Transverse colon (tissue), 4 donors: ENCODE results near the gene ASTE1. TPM values are rescaled to one million over a fixed set of nuclear protein-coding genes. Genes with fewer than 3 reads are reported as not detected.
"Not testable (repeated sequence)": the region's sequence is repeated elsewhere in the genome, so short reads cannot be mapped to it uniquely, and the experiment has no call there.

ENCODE experiments used
- DNase-seq: peaks from one replicate; pipeline ENCODE4 v3.0.0-alpha.2; 2019
- H3K27ac ChIP-seq, 4 donors: fragments of 200-600 bp; sonication (generic); 2 replicates each; pipeline ENCODE4 v1.5.1; 2016 to 2018; ENCODE audit warnings: inconsistent platforms in 4 of 4
- H3K27me3 ChIP-seq: fragments of 200-600 bp; sonication (generic); 2 replicates; pipeline ENCODE4 v1.5.1; 2017; ENCODE audit warnings: inconsistent platforms
- H3K36me3 ChIP-seq, 4 donors: fragments of 200-600 bp; sonication (generic); 2 replicates each; pipeline ENCODE4 v1.5.1; 2017 to 2019; ENCODE audit warnings: inconsistent platforms in 4 of 4
- H3K4me1 ChIP-seq, 4 donors: fragments of 200-600 bp; sonication (generic); 2 replicates each; pipeline ENCODE4 v1.5.1; 2017 to 2020; ENCODE audit warnings: inconsistent platforms in 4 of 4
- H3K4me3 ChIP-seq, 4 donors: fragments of 200-600 bp; sonication (generic); 1 replicate in 1 of 4; 2 replicates in 3 of 4; pipeline versions ENCODE4 v1.5.1 to v1.6.1; 2017 to 2019; ENCODE audit warnings: inconsistent platforms in 4 of 4
- H3K9me3 ChIP-seq, 2 donors: fragments of 200-600 bp; sonication (generic); 2 replicates each; pipeline ENCODE4 v1.5.1; 2017 to 2019; ENCODE audit warnings: inconsistent platforms in 2 of 2
- EP300 ChIP-seq: sonication (generic); formaldehyde crosslinking; IDR thresholded peaks from one replicate; pipeline ENCODE4 v1.6.1; 2017; ENCODE audit warnings: antibody characterized with exemption, low read depth
- POLR2A ChIP-seq: fragments of 450-650 bp; IDR thresholded peaks from one replicate; pipeline ENCODE4 v1.6.1; 2016; ENCODE audit warnings: antibody characterized with exemption, mild to moderate bottlenecking, moderate library complexity
- POLR2AphosphoS5 ChIP-seq, 3 donors: sonication (generic); formaldehyde crosslinking; IDR thresholded peaks; one replicate each; pipeline ENCODE4 v1.6.1; 2016; ENCODE audit warnings: antibody characterized with exemption in 3 of 3
- WGBS, 2 donors: methylation state at CpG; one replicate each; pipeline ENCODE4 v1.1.5; 2018; ENCODE audit warnings: low coverage in 1 of 2; 5-methylcytosine and 5-hydroxymethylcytosine counted together
- in situ Hi-C, 4 donors: fragments of 200-750 bp; cut with MboI; loops; one replicate each; pipeline versions ENCODE4 v1.15.0 to v1.15.1; 2017; ENCODE audit warnings: low sequenced_read_pairs in 3 of 4, low pct_ligation_motif_present in 1 of 4, low pct_unique_long_range_greater_than_20kb in 1 of 4
- intact Hi-C: fragments of 100-400 bp; cut with DNase I; formaldehyde crosslinking; loops from one replicate; pipeline ENCODE4 v1.15.1; 2023; ENCODE audit warnings: low total_unique reads
- total RNA-seq, 4 donors: library from RNA; depleted of rRNA; stranded (reverse); fragments of >200 nt; gene quantifications; one replicate each; pipeline ENCODE4 v1.1.0, GENCODE V29; 2016
- TF ChIP-seq, protein P1 (sequence below), 5 experiments: fragments of 200-600 bp in 3 of 5; fragments of 450-650 bp in 2 of 5; sonication (generic) in 3 of 5; IDR thresholded peaks; 1 replicate in 2 of 5; 2 replicates in 3 of 5; pipeline ENCODE4 v1.5.1; 2016 to 2017; ENCODE audit warnings: antibody characterized with exemption in 5 of 5, inconsistent platforms in 3 of 5, mild to moderate bottlenecking in 2 of 5, moderate library complexity in 1 of 5

The ASTE1 gene
- total RNA-seq, 4 donors from 2014 or later = 3.0 to 16.4 (median 7.7) TPM

DNA sequence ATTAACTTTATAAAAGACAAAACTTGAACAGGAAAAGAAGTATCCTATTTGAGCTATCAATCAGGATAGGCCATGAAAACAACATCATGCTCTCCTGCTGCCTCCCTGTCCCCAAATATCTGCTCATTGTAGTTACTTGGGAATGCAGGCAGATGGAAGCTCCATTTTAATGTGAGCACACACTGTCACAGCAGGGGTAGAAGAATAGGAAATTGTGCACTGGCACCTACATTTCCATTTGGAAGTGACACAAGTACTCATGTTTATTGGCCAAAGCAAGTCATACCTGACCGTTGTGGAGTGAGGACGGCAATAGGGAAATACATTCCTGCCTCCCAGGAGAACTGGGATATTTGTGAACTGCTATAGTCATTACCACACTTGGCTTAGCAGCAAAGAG, 52.4 kb downstream of the ASTE1 start:
- peaks cover 0 to 16% (median 4%) of the 10 kb centered on the region in 4 donors for H3K36me3 ChIP-seq
- no peaks in the 10 kb centered on the region for H3K4me1 ChIP-seq
- TF ChIP-seq EP300 (no peak), POLR2AphosphoS5 (IDR thresholded peaks at IDR 0.05) (no peak), POLR2A (no peak)
- TF ChIP-seq, protein P1, sequence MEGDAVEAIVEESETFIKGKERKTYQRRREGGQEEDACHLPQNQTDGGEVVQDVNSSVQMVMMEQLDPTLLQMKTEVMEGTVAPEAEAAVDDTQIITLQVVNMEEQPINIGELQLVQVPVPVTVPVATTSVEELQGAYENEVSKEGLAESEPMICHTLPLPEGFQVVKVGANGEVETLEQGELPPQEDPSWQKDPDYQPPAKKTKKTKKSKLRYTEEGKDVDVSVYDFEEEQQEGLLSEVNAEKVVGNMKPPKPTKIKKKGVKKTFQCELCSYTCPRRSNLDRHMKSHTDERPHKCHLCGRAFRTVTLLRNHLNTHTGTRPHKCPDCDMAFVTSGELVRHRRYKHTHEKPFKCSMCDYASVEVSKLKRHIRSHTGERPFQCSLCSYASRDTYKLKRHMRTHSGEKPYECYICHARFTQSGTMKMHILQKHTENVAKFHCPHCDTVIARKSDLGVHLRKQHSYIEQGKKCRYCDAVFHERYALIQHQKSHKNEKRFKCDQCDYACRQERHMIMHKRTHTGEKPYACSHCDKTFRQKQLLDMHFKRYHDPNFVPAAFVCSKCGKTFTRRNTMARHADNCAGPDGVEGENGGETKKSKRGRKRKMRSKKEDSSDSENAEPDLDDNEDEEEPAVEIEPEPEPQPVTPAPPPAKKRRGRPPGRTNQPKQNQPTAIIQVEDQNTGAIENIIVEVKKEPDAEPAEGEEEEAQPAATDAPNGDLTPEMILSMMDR (IDR thresholded peaks at IDR 0.05) = no peak
- in situ Hi-C loops (no loop called here), intact Hi-C loops (no loop called here)
- no peak overlapping the region for H3K4me3 ChIP-seq
- no peaks in the 10 kb centered on the region for H3K27me3 ChIP-seq
- no peaks in the 10 kb centered on the region for H3K9me3 ChIP-seq
- WGBS, 2 donors = 71 to 78% methylated on average over 2 of the region's 2 CpGs
- H3K27ac ChIP-seq = no peak overlapping the region
- no peak for DNase-seq

GRCh38 chr3:130973406-130973805, 53.2 kb downstream of the ASTE1 start:
- no peak overlapping the region for H3K4me3 ChIP-seq
- DNase-seq = no peak
- TF ChIP-seq, protein P1 (IDR thresholded peaks at IDR 0.05) = no peak
- TF ChIP-seq EP300 (no peak), POLR2AphosphoS5 (IDR thresholded peaks at IDR 0.05) (no peak)
- no peak overlapping the region for H3K27ac ChIP-seq
- H3K36me3 ChIP-seq = peaks cover 0 to 16% (median 4%) of the 10 kb centered on the region in 4 donors
- H3K4me1 ChIP-seq = no peaks in the 10 kb centered on the region
- in situ Hi-C loops (no loop called here), intact Hi-C loops (no loop called here)
- 89 to 92% methylated on average over 5 of the region's 5 CpGs for WGBS, 2 donors
- H3K9me3 ChIP-seq = no peaks in the 10 kb centered on the region
- no peaks in the 10 kb centered on the region for H3K27me3 ChIP-seq

DNA sequence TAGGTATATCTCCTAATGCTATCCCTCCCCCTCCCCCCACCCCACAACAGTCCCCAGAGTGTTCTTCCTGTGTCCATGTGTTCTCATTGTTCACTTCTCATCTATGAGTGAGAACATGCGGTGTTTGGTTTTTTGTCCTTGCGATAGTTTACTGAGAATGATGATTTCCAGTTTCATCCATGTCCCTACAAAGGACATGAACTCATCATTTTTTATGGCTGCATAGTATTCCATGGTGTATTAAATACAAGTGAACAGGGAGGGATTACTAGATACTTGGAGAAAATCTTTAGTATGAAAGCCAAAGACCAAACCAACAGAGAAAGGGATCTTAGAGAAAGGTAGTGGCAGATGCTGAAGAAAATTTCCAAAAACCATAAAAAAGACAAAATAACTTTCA, 54.0 kb downstream of the ASTE1 start:
- H3K4me1 ChIP-seq, H3K9me3 ChIP-seq, intact Hi-C loops, in situ Hi-C loops, DNase-seq, H3K27me3 ChIP-seq, H3K27ac ChIP-seq, H3K4me3 ChIP-seq: not testable (repeated sequence)
- H3K36me3 ChIP-seq = peaks cover 0 to 20% (median 4%) of the 10 kb centered on the region in 4 donors
- 100% methylated on average over 2 of the region's 2 CpGs; no CpG with 5 or more reads in 1 of the 2 donors for WGBS, 2 donors

- in situ Hi-C loops = no loop called here
- intact Hi-C loops = no loop called here
Measured at GRCh38 chr3:130971208-130971607, 55.4 kb downstream of the ASTE1 start.

GRCh38 chr3:130969621-130970020, 57.0 kb downstream of the ASTE1 start:
- 95 to 99% methylated on average over 2 of the region's 2 CpGs for WGBS, 2 donors
- Histone ChIP-seq H3K4me1 (no peaks in the 10 kb centered on the region), H3K9me3 (no peaks in the 10 kb centered on the region), H3K27me3 (no peaks in the 10 kb centered on the region), H3K4me3 (no peak overlapping the region), H3K27ac (no peak overlapping the region), H3K36me3 (peaks cover 0 to 34% (median 5%) of the 10 kb centered on the region in 4 donors)
- DNase-seq = no peak
- no peak for TF ChIP-seq POLR2AphosphoS5 (IDR thresholded peaks at IDR 0.05)
- in situ Hi-C loops (no loop called here), intact Hi-C loops (no loop called here)

More at GRCh38 chr3:130971208-130971607, 55.4 kb downstream of the ASTE1 start:
- H3K36me3 ChIP-seq = peaks cover 0 to 25% (median 5%) of the 10 kb centered on the region in 4 donors
- TF ChIP-seq, protein P1 (IDR thresholded peaks at IDR 0.05) = no peak
- TF ChIP-seq POLR2AphosphoS5 (IDR thresholded peaks at IDR 0.05) (no peak), POLR2A (no peak), EP300 (no peak)
- H3K27ac ChIP-seq = no peak overlapping the region
- DNase-seq = no peak
- no peaks in the 10 kb centered on the region for H3K9me3 ChIP-seq
- no peaks in the 10 kb centered on the region for H3K4me1 ChIP-seq
- H3K27me3 ChIP-seq = no peaks in the 10 kb centered on the region
- H3K4me3 ChIP-seq = no peak overlapping the region
